Colon (tissue), 2 donors: Measurements from ENCODE around the gene KCNN2.

Experiments
- FAIRE-seq: peaks from 2 replicates; lab custom pipeline; 2012; peaks lifted over from hg19 to GRCh38; lab: Jason Lieb, UNC
- donor health status: control.
- donor health status: control.

Gene KCNN2

GRCh38 chr5:114361724-114362196, at the start of gene KCNN2:
KCNN2 (plus strand) TSS chr5:114362070; CDS start chr5:114362140, 70 bp downstream.
- FAIRE-seq = no peak

GRCh38 chr5:114312658-114313057, 49.2 kb upstream of the KCNN2 start:
- no peak for FAIRE-seq

- no peak for FAIRE-seq
These were observed 47.8 kb upstream of the KCNN2 start for GRCh38 chr5:114314061-114314460.

GRCh38 chr5:114316167-114316566, 45.7 kb upstream of the KCNN2 start:
- no peak for FAIRE-seq

- no peak for FAIRE-seq
These were observed 44.1 kb upstream of the KCNN2 start for GRCh38 chr5:114317751-114318150.

- FAIRE-seq = no peak
These were observed 42.6 kb upstream of the KCNN2 start for GRCh38 chr5:114319236-114319635.

- no peak for FAIRE-seq
These were observed 42.0 kb upstream of the KCNN2 start for GRCh38 chr5:114319821-114320220.

- no peak for FAIRE-seq
These were observed 37.6 kb upstream of the KCNN2 start for GRCh38 chr5:114324282-114324681.

GRCh38 chr5:114325541-114325940, 36.3 kb upstream of the KCNN2 start:
- FAIRE-seq = no peak

- no peak for FAIRE-seq
These were observed 34.4 kb upstream of the KCNN2 start for GRCh38 chr5:114327474-114327873.

- FAIRE-seq = no peak
These were observed 33.9 kb upstream of the KCNN2 start for GRCh38 chr5:114327987-114328386.

- FAIRE-seq = no peak
These were observed 30.8 kb upstream of the KCNN2 start for GRCh38 chr5:114330916-114331531.

GRCh38 chr5:114332493-114332892, 29.4 kb upstream of the KCNN2 start:
- no peak for FAIRE-seq

GRCh38 chr5:114332925-114333324, 28.9 kb upstream of the KCNN2 start:
- no peak for FAIRE-seq

GRCh38 chr5:114335391-114335790, 26.5 kb upstream of the KCNN2 start:
- FAIRE-seq = no peak

GRCh38 chr5:114339108-114339507, 22.8 kb upstream of the KCNN2 start:
- FAIRE-seq = no peak

GRCh38 chr5:114346181-114346580, 15.7 kb upstream of the KCNN2 start:
- no peak for FAIRE-seq

- no peak for FAIRE-seq
These were observed 6.6 kb upstream of the KCNN2 start for GRCh38 chr5:114355086-114355830.

- FAIRE-seq = no peak
These were observed 3.5 kb upstream of the KCNN2 start for GRCh38 chr5:114358329-114358728.

GRCh38 chr5:114360357-114360756, 1.5 kb upstream of the KCNN2 start:
- FAIRE-seq = no peak

GRCh38 chr5:114360816-114361723, 800 bp upstream of the KCNN2 start:
- FAIRE-seq = no peak

- no peak for FAIRE-seq
These were observed 517 bp downstream of the KCNN2 start for GRCh38 chr5:114362197-114362976.
